Tongue (tissue), 2 donors: ENCODE data around the gene ACTL10. TPM values are rescaled to one million over a fixed set of nuclear protein-coding genes. Genes with fewer than 3 reads are reported as not detected.
"Not testable (repeated sequence)": the region's sequence is repeated elsewhere in the genome, so short reads cannot be mapped to it uniquely, and the experiment has no call there.

Experiments used
- DNase-seq: peaks from one replicate; pipeline ENCODE4 v3.0.0-alpha.2; 2015
- total RNA-seq: library from RNA; depleted of rRNA; stranded (reverse); fragments of >200 nt; gene quantifications from one replicate; pipeline ENCODE4 v1.2.3, GENCODE V29; 2014

The ACTL10 gene
- total RNA-seq, 1 donor from 2014 or later, result 0.10 TPM

DNA sequence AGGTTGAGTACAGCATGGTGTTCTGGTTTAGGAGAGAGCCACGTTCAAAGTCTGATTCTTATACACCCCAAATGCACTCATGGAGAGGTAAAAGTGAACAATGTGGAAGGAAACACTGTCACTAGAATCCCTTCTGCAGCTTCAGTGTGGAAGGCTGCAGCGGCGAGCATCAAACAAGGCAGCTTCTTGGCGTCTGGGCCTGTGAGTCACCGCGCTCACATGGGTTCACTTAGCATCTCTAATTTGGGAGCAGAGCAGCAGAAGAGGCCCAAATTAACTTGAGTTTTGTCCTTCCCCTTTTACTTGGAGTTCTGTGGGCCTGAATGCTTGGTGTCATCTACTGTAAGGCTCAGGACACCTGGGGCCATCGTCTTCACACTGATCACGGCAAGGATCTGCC is 30.4 kb downstream of the ACTL10 start:
- peak; percentile 78 for DNase-seq

DNA sequence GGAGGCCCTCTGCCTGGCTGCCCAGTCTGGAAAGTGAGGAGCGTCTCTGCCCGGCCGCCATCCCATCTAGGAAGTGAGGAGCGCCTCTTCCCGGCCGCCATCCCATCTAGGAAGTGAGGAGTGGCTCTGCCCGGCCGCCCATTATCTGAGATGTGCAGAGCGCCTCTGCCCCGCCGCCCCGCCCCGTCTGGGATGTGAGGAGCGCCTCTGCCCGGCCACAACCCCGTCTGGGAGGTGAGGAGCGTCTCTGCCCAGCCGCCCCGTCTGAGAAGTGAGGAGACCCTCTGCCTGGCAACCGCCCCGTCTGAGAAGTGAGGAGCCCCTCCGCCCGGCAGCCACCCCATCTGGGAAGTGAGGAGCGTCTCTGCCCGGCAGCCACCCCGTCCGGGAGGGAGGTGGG is 32.2 kb downstream of the ACTL10 start:
- DNase-seq, result not testable (repeated sequence)

DNA sequence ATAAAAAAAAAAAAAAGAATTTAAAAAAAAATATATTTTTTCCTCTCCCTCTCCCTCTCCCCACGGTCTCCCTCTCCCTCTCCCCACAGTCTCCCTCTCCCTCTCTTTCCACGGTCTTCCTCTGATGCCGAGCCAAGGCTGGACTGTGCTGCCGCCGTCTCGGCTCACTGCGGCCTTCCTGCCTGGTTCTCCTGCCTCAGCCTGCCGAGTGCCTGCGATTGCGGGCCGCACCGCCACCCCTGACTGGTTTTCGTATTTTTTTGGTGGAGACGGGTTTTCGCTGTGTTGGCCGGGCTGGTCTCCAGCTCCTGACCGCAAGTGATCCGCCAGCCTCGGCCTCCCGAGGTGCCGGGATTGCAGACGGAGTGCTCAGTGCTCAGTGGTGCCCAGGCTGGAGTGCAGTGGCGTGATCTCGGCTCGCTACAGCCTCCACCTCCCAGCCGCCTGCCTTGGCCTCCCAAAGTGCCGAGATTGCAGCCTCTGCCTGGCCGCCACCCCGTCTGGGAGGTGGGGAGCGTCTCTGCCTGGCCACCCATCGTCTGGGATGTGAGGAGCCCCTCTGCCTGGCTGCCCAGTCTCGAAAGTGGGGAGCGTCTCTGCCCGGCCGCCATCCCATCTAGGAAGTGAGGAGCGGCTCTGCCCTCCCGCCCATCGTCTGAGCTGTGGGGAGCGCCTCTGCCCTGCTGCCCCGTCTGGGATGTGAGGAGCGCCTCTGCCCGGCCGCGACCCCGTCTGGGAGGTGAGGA is 34.1 kb downstream of the ACTL10 start:
- not testable (repeated sequence) for DNase-seq

DNA sequence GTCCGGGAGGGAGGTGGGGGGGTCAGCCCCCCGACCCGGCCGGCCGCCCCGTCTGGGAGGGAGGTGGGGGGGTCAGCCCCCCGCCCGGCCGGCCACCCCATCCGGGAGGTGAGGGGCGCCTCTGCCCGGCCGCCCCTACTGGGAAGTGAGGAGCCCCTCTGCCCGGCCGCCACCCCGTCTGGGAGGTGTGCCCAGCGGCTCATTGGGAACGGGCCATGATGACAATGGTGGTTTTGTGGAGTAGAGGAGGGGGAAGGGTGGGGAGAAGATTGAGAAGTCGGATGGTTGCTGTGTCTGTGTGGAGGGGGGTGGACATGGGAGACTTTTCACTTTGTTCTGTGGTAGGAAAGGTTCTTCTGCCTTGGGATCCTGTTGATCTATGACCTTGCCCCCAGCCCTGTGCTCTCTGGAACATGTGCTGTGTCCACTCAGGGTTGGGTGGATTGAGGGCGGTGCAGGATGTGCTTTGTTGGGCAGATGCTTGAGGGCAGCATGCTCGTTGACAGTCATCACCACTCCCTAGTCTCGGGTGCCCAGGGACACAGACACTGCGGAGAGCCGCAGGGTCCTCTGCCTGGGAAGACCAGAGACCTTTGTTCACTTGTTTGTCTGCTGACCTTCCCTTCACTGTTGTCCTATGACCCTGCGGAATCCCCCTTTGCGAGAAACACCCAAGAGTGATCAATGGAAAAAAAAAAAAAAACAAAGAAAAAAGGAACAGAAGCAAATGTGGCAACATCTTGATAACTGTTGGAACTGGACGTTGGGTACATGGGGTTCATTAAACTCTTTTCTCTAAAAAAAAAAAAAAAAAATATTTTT is 35.1 kb downstream of the ACTL10 start:
- DNase-seq, result no peak

DNA sequence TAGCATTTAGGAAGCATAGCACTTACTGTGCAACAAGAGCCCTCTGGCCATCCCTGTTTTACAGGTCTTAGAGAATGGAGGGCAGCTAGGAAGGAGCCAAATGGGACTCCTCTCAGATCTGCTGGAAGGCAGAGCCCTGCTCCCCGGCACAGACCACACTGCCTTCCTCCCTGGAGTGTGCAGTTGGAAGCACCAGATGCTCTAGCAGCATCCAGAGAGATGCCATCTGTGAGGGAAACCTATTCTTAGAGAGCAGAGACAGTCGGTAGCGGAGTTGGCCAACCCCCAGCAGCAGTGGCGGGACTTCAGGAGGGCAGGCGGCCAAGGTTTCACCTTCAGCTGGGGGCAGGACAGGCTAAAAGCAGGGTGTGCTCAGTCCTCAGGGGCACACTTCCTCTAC is 36.1 kb downstream of the ACTL10 start:
- DNase-seq, result peak; percentile 59

DNA sequence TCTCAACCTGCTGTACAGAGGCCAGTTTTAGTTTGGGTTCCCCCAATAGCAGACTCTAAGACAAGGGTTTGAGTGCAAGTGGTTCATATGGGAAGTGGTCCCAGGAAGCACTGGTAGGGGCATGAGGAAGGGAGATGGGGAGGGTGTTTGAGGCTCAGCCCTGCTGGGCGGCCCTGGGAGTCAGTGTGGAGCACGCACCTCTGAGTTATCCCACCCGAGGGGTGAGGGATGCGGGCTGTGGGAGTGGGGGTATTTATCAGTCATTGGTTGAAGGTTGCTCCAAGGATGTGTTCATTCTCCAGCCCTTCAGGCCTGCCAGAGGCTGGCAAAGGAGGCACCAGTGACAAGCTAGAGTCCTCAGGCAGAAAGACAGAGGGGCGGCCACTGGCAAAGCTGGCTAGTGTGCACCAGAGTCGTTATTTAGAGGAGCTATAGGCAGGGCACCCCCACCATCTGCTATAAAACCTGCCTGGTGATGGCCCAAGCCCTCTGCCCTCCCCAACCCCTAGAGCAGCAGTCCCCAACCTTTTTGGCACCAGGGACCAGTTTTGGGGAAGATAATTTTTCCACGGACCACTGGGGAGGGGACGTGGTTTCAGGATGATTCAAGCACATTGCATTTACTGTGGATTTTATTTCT is 36.9 kb downstream of the ACTL10 start:
- no peak for DNase-seq

DNA sequence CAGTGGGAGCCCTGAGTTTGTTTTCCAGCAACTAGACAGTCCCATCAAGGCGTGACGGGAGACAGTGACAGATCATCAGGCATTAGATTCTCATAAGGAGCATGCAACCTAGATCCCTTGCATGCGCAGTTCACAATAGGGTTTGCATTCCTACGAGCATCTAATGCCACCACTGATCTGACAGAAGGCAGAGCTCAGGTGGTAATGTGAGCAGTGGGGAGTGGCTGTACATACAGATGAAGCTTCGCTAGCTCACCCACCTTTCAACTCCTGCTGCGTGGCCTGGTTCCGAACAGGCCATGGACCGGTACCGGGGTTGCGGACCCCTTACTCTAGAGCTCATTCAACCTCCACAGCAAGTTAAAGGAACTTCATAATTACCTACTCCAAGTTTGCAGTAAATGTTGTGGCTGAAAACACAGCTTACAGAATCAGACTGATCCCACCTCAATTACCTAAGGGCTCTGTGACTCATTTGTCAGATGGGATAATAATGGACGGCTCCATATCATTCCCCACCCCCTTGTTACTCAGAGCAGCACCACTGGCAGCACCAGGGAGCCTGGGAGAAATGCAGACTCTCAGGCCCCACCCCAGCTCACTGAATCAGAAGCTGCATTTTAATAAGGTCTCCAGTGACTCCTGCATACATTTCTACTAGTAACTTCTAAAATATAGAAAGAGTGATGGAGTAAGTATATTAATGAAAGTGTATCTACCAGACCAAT is 37.6 kb downstream of the ACTL10 start:
- no peak for DNase-seq

DNA sequence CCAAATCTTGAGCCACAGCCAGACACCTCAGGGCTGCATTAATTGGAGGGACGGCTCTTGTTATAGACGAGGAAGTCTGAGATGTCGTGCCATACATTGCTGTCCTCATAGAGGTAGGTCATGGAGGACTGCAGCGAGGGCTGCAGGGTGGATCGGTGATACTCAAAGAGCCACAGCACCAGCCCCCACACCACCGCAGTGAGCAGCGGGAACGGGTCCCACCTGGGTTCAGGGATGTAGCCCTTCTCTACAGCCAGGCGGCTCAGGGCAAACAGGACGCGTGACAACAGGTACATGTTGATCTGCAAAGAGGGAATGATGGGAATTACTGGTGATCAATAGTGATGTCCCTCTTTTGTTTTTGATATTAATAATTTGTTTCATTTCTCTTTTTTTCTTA is 40.9 kb downstream of the ACTL10 start:
- DNase-seq, result no peak

DNA sequence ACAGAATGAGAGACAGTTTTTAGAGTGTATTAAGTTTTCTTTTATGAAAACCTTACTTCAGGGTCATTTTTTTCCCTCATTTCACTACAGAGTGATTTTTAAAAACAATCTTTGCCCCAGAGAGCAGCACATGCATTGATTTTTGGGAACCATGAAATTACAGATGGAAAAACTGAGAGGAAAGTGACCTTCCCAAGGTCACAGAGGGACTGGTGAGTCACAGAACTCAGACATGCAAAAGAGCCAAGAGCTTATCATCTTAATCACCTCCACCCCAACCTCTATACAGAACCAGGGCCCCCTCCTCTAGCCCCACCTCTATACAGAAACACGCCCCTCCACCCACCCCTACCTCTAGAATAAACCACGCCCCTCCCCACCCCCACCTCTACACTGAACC is 42.7 kb downstream of the ACTL10 start:
- no peak for DNase-seq

DNA sequence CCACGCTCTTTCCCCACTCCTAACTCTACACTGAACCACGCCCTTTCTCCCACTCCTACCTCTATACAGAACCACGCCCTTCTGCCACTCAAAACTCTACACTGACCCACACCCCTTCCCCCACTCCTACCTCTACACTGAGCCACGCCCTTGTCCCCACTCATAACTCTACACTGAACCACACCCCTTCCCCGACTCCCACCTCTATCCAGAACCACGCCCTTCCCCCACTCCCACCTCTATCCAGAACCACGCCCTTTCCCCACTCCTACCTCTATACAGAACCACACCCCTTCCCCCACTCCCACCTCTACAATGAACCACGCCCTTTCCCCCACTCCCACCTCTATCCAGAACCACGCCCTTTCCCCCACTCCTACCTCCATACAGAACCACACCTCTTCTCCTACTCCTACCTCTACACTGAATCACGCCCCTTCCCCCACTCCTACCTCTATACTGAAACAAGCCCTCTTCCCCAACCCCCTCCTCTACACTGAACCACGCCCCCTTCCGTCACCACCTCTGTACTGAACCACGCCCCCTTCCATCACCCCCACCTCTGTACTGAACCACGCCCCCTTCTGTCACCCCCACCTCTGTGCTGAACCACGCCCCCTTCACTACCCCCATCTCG is 43.3 kb downstream of the ACTL10 start:
- DNase-seq, result no peak

DNA sequence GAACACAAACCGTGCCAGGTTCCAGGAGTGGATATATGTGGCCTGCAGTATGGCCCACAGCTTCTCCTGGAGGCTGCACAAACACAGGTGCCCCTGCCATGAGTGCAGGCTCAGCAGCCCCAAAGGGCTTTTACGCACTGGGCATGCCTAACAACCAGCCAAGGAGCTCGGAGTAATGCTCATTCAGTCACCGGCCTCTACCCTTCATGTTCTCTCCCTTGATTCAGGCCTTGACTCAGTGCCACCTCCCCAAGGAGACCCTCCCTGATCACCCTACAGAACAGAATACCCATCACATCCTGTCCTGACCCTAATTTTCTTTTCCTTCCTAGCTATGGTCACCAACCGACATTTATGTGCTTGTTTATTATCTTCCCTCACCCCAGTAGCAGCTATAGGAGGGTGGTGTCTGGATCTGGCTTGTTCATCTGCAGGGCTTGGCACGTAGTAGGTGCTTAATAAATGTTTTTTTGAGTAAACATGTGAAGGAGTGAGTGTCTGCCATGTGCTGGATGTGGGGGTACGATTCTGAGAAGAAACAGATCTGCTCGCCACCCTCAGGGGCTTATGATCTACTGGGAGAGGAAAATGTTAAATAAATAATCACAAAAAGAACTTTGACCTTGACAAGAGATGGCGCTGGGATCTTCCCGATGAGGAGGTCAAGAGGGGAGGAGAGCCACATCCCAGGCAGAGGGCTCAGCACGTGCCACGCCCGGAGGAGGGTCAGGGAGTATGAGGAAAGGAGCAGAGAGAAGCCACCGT is 44.1 kb downstream of the ACTL10 start:
- no peak for DNase-seq

DNA sequence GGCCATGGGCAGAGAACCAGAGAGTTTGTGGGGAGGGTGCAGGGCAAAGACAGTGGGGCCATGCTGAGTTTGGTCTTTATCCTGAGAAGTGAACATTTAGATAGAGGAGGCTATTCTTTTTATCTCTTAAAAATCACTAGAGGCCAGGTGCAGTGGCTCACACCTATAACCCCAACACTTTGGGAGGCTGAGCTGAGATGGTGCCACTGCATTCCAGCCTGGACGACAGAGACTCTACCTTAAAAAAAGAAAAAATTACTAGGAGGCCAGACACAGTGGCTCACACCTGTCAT is 44.6 kb downstream of the ACTL10 start:
- DNase-seq, result no peak

DNA sequence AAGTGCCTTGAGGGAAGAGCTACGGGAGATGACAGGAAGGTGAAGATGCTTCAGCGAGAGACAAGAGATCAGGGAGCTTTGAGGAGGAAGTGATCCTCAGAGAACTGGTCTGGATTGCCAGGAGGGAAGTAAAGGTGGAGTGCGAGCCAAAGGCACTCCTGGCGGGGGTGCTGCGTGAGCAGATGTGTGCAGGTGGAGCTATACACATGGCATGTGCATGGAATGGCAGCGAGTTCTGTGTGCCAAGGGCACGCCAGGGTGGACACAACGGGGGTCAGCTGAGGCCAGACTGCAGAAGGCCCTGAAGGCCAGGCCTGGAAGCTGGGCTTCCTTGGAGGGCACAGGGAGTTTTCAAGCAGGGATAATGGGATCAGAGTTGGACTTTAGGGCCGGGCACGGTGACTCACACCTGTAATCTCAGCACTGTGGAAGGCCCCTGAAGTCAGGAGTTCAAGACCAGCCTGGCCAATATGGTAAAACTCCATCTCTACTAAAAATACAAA is 47.2 kb downstream of the ACTL10 start:
- DNase-seq, result no peak

DNA sequence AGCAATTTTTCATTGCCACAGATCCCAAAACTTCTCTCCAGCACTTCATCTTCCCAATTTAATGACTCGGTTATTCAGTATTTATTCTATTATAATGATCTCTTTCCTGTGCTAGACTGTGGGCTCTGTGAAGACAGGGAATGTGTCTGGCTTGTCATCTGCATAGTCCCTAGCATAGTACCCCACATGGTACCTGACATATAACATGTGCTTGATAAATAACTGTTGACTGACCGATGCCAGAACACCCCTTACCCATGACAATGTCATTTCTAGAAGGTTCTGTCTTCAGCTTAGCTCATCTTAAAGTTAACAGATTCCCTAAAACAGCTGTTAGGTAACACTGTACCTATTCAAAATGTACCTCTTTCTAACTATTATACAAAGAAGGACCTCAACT is 49.8 kb downstream of the ACTL10 start:
- no peak for DNase-seq

Other genes with a start within 250 kb of the ACTL10 start
- gene SNTA1, start 223.2 kb upstream of the ACTL10 start, total RNA-seq, result 98.3 TPM
- 16.5 TPM for gene CBFA2T2, start 176.8 kb upstream of the ACTL10 start, total RNA-seq
- gene C20orf144, start 4.6 kb upstream of the ACTL10 start, total RNA-seq, result not detected
- gene NECAB3, start 7.5 kb downstream of the ACTL10 start, total RNA-seq, result 46.5 TPM
- gene E2F1, start 19.4 kb downstream of the ACTL10 start, total RNA-seq, result 5.5 TPM
- 6.7 TPM for gene PXMP4, start 53.4 kb downstream of the ACTL10 start, total RNA-seq
- gene ZNF341, start 65.1 kb downstream of the ACTL10 start, total RNA-seq, result 1.8 TPM
- gene CHMP4B, start 144.4 kb downstream of the ACTL10 start, total RNA-seq, result 56.0 TPM